ENCODE data around the gene NALCN.

GRCh38 chr13:101036546-101036945 lies 379.8 kb downstream of the NALCN start:
- TF ChIP-seq GATA3 (IDR thresholded peaks at IDR 0.05; ENCODE audit: low read depth, low read length) (no peak), GATA2 (IDR thresholded peaks at IDR 0.05; ENCODE audit: low read depth, low read length) (no peak)
